Neural progenitor cell (in vitro differentiated cells): ENCODE measurements around the gene MRPL27. TPM values are rescaled to one million over a fixed set of nuclear protein-coding genes. Genes with fewer than 3 reads are reported as not detected.

ENCODE experiments used
- DNase-seq: peaks from one replicate; pipeline ENCODE4 v3.0.0-alpha.2; 2016; ENCODE audit warnings: low spot score
- H2AFZ ChIP-seq: fragments of 200-600 bp; sonication (generic); replicated peaks from 2 replicates; pipeline ENCODE4 v1.6.1; 2016; ENCODE audit warnings: antibody characterized with exemption
- H3F3A ChIP-seq: fragments of 200-600 bp; sonication (generic); 2 replicates; pipeline ENCODE4 v1.6.1; 2016; ENCODE audit warnings: antibody characterized with exemption, low read depth
- H3K27ac ChIP-seq: fragments of 200-600 bp; sonication (generic); 2 replicates; pipeline ENCODE4 v1.5.1; 2016; ENCODE audit warnings: mild to moderate bottlenecking
- H3K27me3 ChIP-seq: fragments of 200-600 bp; sonication (generic); 2 replicates; pipeline ENCODE4 v1.6.1; 2016; ENCODE audit warnings: mild to moderate bottlenecking, moderate library complexity
- H3K36me3 ChIP-seq: fragments of 200-600 bp; sonication (generic); 2 replicates; pipeline ENCODE4 v1.5.1; 2016
- H3K4me1 ChIP-seq: fragments of 200-600 bp; sonication (generic); 2 replicates; pipeline ENCODE4 v1.6.1; 2016; ENCODE audit warnings: mixed run types
- H3K4me2 ChIP-seq: fragments of 200-600 bp; sonication (generic); 2 replicates; pipeline ENCODE4 v1.6.1; 2016
- H3K4me3 ChIP-seq: fragments of 200-600 bp; sonication (generic); 2 replicates; pipeline ENCODE4 v1.5.1; 2016
- H3K79me2 ChIP-seq: fragments of 200-600 bp; sonication (generic); 2 replicates; pipeline ENCODE4 v1.6.1; 2016; ENCODE audit warnings: low read depth
- H3K9ac ChIP-seq: fragments of 200-600 bp; sonication (generic); 2 replicates; pipeline ENCODE4 v1.6.1; 2016
- H3K9me3 ChIP-seq: fragments of 200-600 bp; sonication (generic); 2 replicates; pipeline ENCODE4 v1.5.1; 2016; ENCODE audit warnings: low read depth
- H4K20me1 ChIP-seq: fragments of 200-600 bp; sonication (generic); 2 replicates; pipeline ENCODE4 v1.6.1; 2016; ENCODE audit warnings: low read depth
- H3K27ac Mint-ChIP-seq: 3 replicates; pipeline ENCODE4 v1.8.0; 2021; ENCODE audit warnings: mixed read lengths
- H3K27me3 Mint-ChIP-seq: 2 replicates; pipeline ENCODE4 v1.8.0; 2022; ENCODE audit warnings: low read depth, mild to moderate bottlenecking, inconsistent platforms, moderate library complexity, mixed read lengths; ENCODE audit not compliant: insufficient read depth
- H3K36me3 Mint-ChIP-seq: 3 replicates; pipeline ENCODE4 v1.8.0; 2021; ENCODE audit warnings: mixed read lengths
- H3K4me1 Mint-ChIP-seq: 3 replicates; pipeline ENCODE4 v1.8.0; 2021; ENCODE audit warnings: mixed read lengths
- H3K4me3 Mint-ChIP-seq: 3 replicates; pipeline ENCODE4 v1.8.0; 2021; ENCODE audit warnings: mild to moderate bottlenecking, moderate library complexity, mixed read lengths
- H3K9me3 Mint-ChIP-seq: 3 replicates; pipeline ENCODE4 v1.8.0; 2020; ENCODE audit warnings: mixed read lengths
- EZH2 ChIP-seq: fragments of 200-600 bp; sonication (generic); IDR thresholded peaks from 2 replicates; pipeline ENCODE4 v1.6.1; 2017; ENCODE audit warnings: antibody characterized with exemption, mild to moderate bottlenecking, moderate library complexity
- EZH2phosphoT487 ChIP-seq: fragments of 200-600 bp; sonication (generic); IDR thresholded peaks from 2 replicates; pipeline ENCODE4 v1.6.1; 2017; ENCODE audit warnings: antibody characterized with exemption
- total RNA-seq: library from RNA; depleted of rRNA; stranded (reverse); fragments of >200 nt; gene quantifications from 2 replicates; pipeline ENCODE4 v1.2.3, GENCODE V29; 2015; ENCODE audit warnings: low replicate concordance
- TF ChIP-seq, protein P1 (sequence below): fragments of 200-600 bp; sonication (generic); IDR thresholded peaks from 2 replicates; pipeline ENCODE4 v1.5.1; 2017; ENCODE audit warnings: antibody characterized with exemption, mild to moderate bottlenecking

The MRPL27 gene
- total RNA-seq, 1 donor from 2014 or later = 39.1 TPM

DNA sequence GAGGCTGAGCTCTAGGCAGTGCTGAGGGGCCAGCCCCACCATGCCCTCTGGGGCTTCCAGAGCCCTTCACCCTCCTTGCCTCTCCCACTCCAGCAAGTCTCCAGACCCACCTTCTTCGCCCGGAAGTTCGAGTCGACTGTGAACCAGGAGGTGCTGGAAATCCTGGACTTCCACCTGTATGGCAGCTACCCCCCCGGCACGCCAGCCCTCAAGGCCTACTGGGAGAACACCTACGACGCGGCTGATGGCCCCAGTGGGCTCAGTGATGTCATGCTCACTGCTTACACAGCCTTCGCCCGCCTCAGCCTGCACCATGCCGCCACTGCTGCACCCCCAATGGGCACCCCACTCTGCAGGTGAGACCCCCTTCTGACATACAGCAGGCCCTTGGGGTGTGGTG is 16.6 kb downstream of the MRPL27 start:
- Mint-ChIP-seq H3K27ac (no peak overlapping the region), H3K4me1 (no peaks in the 10 kb centered on the region), H3K27me3 (peaks cover 3% of the 10 kb centered on the region), H3K4me3 (no peak overlapping the region), H3K36me3 (peaks cover 10% of the 10 kb centered on the region), H3K9me3 (no peaks in the 10 kb centered on the region)
- Histone ChIP-seq H3K27me3 (no peaks in the 10 kb centered on the region), H3K79me2 (no peaks in the 10 kb centered on the region), H3K9me3 (no peaks in the 10 kb centered on the region), H3F3A (no peaks in the 10 kb centered on the region), H3K4me2 (no peak overlapping the region), H4K20me1 (peaks cover 16% of the 10 kb centered on the region), H3K4me1 (no peaks in the 10 kb centered on the region), H2AFZ (no peak overlapping the region), H3K9ac (no peak overlapping the region), H3K27ac (no peak overlapping the region), H3K4me3 (no peak overlapping the region), H3K36me3 (no peaks in the 10 kb centered on the region)
- TF ChIP-seq, protein P1, sequence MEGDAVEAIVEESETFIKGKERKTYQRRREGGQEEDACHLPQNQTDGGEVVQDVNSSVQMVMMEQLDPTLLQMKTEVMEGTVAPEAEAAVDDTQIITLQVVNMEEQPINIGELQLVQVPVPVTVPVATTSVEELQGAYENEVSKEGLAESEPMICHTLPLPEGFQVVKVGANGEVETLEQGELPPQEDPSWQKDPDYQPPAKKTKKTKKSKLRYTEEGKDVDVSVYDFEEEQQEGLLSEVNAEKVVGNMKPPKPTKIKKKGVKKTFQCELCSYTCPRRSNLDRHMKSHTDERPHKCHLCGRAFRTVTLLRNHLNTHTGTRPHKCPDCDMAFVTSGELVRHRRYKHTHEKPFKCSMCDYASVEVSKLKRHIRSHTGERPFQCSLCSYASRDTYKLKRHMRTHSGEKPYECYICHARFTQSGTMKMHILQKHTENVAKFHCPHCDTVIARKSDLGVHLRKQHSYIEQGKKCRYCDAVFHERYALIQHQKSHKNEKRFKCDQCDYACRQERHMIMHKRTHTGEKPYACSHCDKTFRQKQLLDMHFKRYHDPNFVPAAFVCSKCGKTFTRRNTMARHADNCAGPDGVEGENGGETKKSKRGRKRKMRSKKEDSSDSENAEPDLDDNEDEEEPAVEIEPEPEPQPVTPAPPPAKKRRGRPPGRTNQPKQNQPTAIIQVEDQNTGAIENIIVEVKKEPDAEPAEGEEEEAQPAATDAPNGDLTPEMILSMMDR = no peak
- no peak for DNase-seq

DNA sequence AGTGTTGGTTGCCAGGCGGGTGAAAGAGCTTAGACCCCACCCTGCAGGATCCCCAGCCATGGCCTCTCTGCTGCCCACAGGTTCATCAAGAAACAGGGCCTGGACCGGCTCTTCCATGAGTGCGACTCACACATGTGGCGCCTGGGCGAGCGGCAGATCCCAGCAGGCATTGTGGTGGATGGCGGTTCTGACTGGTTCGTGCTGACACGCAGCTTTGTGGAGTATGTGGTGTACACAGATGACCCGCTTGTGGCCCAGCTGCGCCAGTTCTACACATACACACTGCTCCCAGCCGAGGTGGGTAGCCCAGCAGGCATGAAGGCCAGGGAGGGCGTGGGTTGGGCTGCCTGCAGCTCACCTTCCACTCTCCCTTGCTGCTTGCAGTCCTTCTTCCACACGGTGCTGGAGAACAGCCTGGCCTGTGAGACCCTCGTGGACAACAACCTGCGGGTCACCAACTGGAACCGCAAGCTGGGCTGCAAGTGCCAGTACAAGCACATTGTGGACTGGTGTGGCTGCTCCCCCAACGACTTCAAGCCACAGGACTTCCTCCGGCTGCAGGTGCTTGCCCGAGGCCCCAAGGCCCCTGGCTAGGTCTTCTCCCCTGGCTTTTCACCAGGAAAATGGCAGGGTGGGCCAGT is 17.2 kb downstream of the MRPL27 start:
- H2AFZ ChIP-seq = no peak overlapping the region
- no peak overlapping the region for H3K4me2 ChIP-seq
- no peaks in the 10 kb centered on the region for H3K27me3 ChIP-seq
- Mint-ChIP-seq H3K27ac (no peak overlapping the region), H3K27me3 (peaks cover 3% of the 10 kb centered on the region), H3K9me3 (no peaks in the 10 kb centered on the region), H3K4me3 (no peak overlapping the region), H3K36me3 (peaks cover 13% of the 10 kb centered on the region), H3K4me1 (peaks cover 1% of the 10 kb centered on the region)
- H3K27ac ChIP-seq = no peak overlapping the region
- H3K36me3 ChIP-seq = no peaks in the 10 kb centered on the region
- no peak for TF ChIP-seq EZH2
- TF ChIP-seq EZH2phosphoT487 = no peak
- no peak overlapping the region for H3K4me3 ChIP-seq
- H3K4me1 ChIP-seq = no peaks in the 10 kb centered on the region
- no peaks in the 10 kb centered on the region for H3K9me3 ChIP-seq
- H3F3A ChIP-seq = no peaks in the 10 kb centered on the region
- no peak for DNase-seq
- no peak overlapping the region for H3K9ac ChIP-seq
- H3K79me2 ChIP-seq = no peaks in the 10 kb centered on the region
- H4K20me1 ChIP-seq = peaks cover 12% of the 10 kb centered on the region

DNA sequence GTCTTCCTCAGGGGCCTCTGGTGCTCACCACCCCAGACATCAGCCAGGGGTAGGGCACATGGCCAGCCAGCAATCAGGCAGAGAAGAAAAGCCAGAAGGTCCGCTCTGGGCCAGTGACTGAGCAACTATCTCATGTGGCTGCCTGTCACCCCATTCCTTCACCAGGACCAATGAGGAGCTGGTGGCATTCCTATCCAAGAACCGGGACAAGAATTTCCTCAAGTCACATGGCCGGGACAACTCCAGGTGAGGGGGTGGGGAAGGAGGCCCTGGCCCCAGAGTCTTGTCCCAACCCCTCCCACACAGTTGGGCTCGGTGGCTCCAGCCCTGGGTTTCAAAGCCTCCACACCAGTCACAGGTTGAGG is 17.7 kb downstream of the MRPL27 start:
- Mint-ChIP-seq H3K36me3 (peaks cover 13% of the 10 kb centered on the region), H3K4me1 (peaks cover 3% of the 10 kb centered on the region)
- H3K4me3 ChIP-seq = no peak overlapping the region

DNA sequence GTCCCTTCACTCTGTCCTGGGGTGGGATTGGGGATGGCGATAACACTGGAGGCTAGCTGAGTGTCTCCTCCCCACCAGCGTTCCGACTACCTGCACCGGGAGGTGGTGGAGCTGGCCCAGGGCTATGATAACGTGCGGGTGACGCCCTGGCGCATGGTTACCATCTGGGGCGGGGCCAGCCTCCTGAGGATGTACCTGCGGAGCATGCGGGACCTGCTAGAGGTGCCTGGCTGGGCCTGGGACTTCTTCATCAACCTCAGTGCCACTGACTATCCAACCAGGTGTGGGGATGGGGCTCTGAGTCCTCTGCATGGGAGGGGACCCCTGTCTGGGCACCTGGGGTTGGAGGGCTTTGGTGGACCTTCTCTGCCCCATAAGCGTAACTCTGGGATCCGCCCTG is 18.2 kb downstream of the MRPL27 start:
- H3F3A ChIP-seq = no peaks in the 10 kb centered on the region
- H3K4me1 Mint-ChIP-seq = peaks cover 3% of the 10 kb centered on the region
- H3K4me3 Mint-ChIP-seq = no peak overlapping the region
- H3K27ac ChIP-seq = no peak overlapping the region
- H3K9me3 Mint-ChIP-seq = no peaks in the 10 kb centered on the region
- no peak overlapping the region for H3K9ac ChIP-seq
- DNase-seq = no peak
- H3K27me3 ChIP-seq = no peaks in the 10 kb centered on the region
- no peak overlapping the region for H3K4me3 ChIP-seq
- H3K27me3 Mint-ChIP-seq = peaks cover 3% of the 10 kb centered on the region
- H3K79me2 ChIP-seq = no peaks in the 10 kb centered on the region
- H3K9me3 ChIP-seq = no peaks in the 10 kb centered on the region
- no peaks in the 10 kb centered on the region for H3K36me3 ChIP-seq
- no peaks in the 10 kb centered on the region for H3K4me1 ChIP-seq
- H3K36me3 Mint-ChIP-seq = peaks cover 13% of the 10 kb centered on the region
- H3K27ac Mint-ChIP-seq = no peak overlapping the region
- TF ChIP-seq EZH2phosphoT487 (no peak), EZH2 (no peak)
- TF ChIP-seq, protein P1 = no peak
- no peak overlapping the region for H3K4me2 ChIP-seq
- peaks cover 12% of the 10 kb centered on the region for H4K20me1 ChIP-seq
- no peak overlapping the region for H2AFZ ChIP-seq

More for the DNA sequence above, 17.7 kb downstream of the MRPL27 start:
- no peaks in the 10 kb centered on the region for H3K4me1 ChIP-seq
- H3K36me3 ChIP-seq = no peaks in the 10 kb centered on the region
- peaks cover 12% of the 10 kb centered on the region for H4K20me1 ChIP-seq
- DNase-seq = no peak
- no peak overlapping the region for H3K9ac ChIP-seq
- H3K27me3 Mint-ChIP-seq = peaks cover 3% of the 10 kb centered on the region
- H2AFZ ChIP-seq = no peak overlapping the region
- H3K4me3 Mint-ChIP-seq = no peak overlapping the region
- TF ChIP-seq EZH2phosphoT487 (no peak), EZH2 (no peak)
- TF ChIP-seq, protein P1 = no peak
- H3K9me3 ChIP-seq = no peaks in the 10 kb centered on the region
- H3K79me2 ChIP-seq = no peaks in the 10 kb centered on the region
- H3K27ac ChIP-seq = no peak overlapping the region
- no peaks in the 10 kb centered on the region for H3K27me3 ChIP-seq
- H3K4me2 ChIP-seq = no peak overlapping the region
- H3K9me3 Mint-ChIP-seq = no peaks in the 10 kb centered on the region
- no peaks in the 10 kb centered on the region for H3F3A ChIP-seq
- H3K27ac Mint-ChIP-seq = no peak overlapping the region
